Activated naive CD8-positive, alpha-beta T cell (primary cell): ENCODE data around the gene ANXA11.

Source experiments
- H3K27ac Mint-ChIP-seq: one replicate; pipeline ENCODE4 v1.8.0; 2021; ENCODE audit warnings: mixed read lengths
- H3K27me3 Mint-ChIP-seq: one replicate; pipeline ENCODE4 v1.8.0; 2021; ENCODE audit warnings: mixed read lengths
- H3K36me3 Mint-ChIP-seq: one replicate; pipeline ENCODE4 v1.8.0; 2021; ENCODE audit warnings: mixed read lengths
- H3K4me1 Mint-ChIP-seq: one replicate; pipeline ENCODE4 v1.8.0; 2021; ENCODE audit warnings: low read depth, mixed read lengths
- H3K4me3 Mint-ChIP-seq: one replicate; pipeline ENCODE4 v1.8.0; 2021; ENCODE audit warnings: mild to moderate bottlenecking, mixed read lengths
- H3K9me3 Mint-ChIP-seq: one replicate; pipeline ENCODE4 v1.8.0; 2021; ENCODE audit warnings: low read depth, mixed read lengths

Gene ANXA11

DNA sequence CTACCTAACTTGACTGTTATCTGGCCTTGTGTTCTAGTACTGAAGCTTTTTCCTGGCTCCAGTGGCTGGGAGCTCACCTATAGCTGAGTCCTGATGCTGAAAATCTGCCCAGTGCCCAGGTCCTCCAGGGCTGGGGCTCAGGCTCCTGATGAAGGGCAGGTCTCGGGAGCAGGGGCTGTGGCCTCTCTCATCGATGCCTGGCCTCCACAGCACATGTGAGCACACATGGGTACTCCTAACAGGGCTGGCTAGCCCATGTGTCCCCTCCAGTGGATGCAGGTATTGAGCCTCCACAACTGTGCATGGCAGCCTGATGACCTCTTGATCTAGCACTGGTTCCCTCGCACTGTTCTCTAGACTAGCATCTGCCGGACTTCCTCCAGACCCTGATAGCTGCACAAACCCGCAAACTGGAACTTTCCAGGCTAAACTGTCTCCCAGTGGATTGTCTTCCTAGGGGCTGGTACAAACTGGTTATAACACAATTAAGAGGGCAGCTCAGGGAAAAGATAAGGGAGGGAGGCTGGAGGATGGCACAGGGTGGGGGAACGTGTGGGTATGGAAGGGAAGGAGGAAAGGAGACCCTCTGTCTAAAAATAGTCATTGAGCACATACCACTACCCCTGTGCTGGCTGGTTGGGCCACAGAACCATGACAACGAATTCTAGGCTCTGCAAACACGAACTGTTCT, 37.7 kb downstream of the ANXA11 start:
- no peak overlapping the region for H3K27ac Mint-ChIP-seq
- H3K27me3 Mint-ChIP-seq, result no peaks in the 10 kb centered on the region
- no peaks in the 10 kb centered on the region for H3K36me3 Mint-ChIP-seq
- H3K9me3 Mint-ChIP-seq, result no peaks in the 10 kb centered on the region
- H3K4me1 Mint-ChIP-seq, result peaks cover 6% of the 10 kb centered on the region
- no peak overlapping the region for H3K4me3 Mint-ChIP-seq

DNA sequence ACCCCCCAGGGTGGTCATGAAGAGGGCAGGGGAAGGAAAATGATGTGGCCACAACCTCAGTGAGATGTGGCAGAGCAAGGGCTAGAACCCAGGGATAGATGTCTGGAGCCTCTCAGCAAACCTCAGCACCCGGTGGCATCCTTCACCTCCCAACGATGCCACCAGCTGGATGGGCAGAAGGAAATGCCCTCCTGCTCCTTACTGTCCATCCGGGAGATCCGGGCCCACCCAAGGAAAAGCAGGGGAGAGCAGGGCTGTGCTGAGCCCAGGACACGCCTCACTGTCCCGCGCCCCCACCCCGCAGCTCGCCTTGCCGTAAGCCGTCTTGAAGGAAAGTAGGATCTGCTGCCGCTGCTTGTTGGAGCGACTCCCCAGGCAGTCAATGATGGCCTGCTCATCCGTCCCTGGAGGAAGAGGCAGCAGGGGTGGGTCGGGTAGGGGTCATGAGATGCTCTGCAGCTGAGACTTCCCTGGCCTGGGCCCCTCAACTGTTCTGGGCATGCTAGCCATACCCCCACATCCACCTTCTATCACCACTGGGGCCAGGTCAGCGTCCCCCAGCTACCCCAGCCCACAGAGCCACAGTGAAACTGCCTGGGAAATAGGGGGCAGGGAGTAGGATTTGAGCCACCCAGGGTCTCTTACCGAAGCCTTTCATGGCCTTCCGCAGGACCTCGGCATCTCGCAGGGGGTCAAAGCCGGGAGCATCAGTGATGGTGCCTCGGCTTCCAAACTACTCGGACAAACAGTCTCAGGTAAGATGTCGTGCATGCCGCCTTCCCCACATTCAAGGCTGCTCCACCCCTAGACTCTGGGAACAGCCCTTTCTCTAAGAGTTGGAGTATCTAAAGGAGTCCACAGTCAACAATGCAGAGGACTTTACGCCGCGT, 38.5 kb downstream of the ANXA11 start:
- Mint-ChIP-seq H3K36me3 (no peaks in the 10 kb centered on the region), H3K4me3 (no peak overlapping the region), H3K27ac (no peak overlapping the region)

DNA sequence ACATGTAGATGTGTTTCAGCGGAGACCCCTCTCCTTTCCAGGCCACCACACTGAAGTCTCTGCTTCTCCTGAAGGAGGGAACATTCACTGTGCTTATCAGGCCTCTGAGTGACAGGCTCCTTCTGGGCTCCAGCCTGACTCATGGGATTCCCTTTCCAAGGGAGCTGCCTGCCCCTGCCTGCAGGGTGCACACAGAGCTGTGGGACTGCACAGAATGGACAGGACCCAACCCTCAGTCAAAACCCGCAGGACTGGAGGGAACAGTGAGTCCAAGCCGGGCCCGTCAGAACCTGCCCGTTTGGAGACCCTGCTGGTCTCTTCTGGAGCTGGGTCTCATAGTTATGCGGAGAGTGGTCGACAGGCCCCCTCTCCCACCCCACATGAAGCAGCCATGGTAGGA, 40.2 kb downstream of the ANXA11 start:
- peak overlapping the region; percentile 67 for H3K27ac Mint-ChIP-seq
- H3K4me3 Mint-ChIP-seq, result no peak overlapping the region
- H3K9me3 Mint-ChIP-seq, result no peaks in the 10 kb centered on the region
- H3K27me3 Mint-ChIP-seq, result no peaks in the 10 kb centered on the region
- H3K4me1 Mint-ChIP-seq, result peaks cover 5% of the 10 kb centered on the region
- no peaks in the 10 kb centered on the region for H3K36me3 Mint-ChIP-seq

More for the DNA sequence above, 38.5 kb downstream of the ANXA11 start:
- no peaks in the 10 kb centered on the region for H3K27me3 Mint-ChIP-seq
- H3K4me1 Mint-ChIP-seq, result peaks cover 3% of the 10 kb centered on the region
- no peaks in the 10 kb centered on the region for H3K9me3 Mint-ChIP-seq

DNA sequence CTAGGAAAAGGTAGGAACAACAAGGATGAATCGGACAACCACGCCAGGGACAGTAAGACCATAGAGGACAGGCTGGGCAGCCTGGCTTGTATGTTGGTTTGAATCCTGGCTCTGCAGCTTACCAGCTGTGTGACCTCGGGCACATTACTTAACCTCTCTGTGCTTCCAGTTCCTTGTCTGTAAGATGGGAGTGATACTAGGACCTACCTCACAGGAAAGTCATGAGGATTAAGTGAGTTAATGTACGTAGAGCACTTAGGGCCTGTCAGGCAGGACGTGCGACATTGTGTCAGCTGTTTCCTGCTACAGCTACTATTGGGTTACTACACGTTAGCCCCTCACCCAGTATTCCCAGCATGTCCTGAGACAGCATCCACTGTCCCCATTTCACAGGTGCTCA, 40.7 kb downstream of the ANXA11 start:
- no peaks in the 10 kb centered on the region for H3K9me3 Mint-ChIP-seq
- H3K4me3 Mint-ChIP-seq, result no peak overlapping the region
- H3K27ac Mint-ChIP-seq, result peak overlapping the region; percentile 69
- H3K4me1 Mint-ChIP-seq, result peaks cover 5% of the 10 kb centered on the region
- H3K27me3 Mint-ChIP-seq, result no peaks in the 10 kb centered on the region
- no peaks in the 10 kb centered on the region for H3K36me3 Mint-ChIP-seq

DNA sequence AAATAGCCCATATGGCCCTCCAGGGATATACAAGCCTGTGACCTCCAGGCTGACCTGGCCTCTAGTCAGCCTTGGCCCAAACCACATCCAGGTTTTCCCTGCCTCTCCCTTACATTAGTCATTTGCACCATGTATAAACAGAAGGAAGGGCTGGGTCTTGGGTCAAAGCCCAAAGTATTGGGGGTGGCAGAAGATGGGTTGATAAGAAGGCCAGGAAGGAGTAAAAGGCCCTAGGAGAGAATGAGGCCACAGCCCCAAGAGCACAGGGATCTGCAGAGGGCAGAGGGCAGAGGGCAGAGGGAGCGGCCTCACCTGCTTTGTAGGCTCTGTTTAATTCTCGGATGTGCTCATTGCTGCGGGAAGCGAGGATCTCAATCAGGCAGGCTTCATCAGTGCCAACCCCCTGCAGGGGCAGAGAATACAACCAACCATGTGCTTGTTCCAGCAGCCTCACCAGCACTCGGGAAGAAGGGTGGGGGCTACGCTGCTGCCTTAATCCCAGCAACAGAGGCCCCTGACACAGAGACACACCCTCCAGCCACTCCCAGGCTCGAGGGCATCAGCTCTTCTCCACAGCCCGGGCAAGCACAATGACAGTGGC, 41.5 kb downstream of the ANXA11 start:
- Mint-ChIP-seq H3K9me3 (no peaks in the 10 kb centered on the region), H3K27me3 (no peaks in the 10 kb centered on the region), H3K4me1 (peaks cover 5% of the 10 kb centered on the region), H3K36me3 (no peaks in the 10 kb centered on the region), H3K27ac (peak overlapping the region; percentile 69), H3K4me3 (no peak overlapping the region)

DNA sequence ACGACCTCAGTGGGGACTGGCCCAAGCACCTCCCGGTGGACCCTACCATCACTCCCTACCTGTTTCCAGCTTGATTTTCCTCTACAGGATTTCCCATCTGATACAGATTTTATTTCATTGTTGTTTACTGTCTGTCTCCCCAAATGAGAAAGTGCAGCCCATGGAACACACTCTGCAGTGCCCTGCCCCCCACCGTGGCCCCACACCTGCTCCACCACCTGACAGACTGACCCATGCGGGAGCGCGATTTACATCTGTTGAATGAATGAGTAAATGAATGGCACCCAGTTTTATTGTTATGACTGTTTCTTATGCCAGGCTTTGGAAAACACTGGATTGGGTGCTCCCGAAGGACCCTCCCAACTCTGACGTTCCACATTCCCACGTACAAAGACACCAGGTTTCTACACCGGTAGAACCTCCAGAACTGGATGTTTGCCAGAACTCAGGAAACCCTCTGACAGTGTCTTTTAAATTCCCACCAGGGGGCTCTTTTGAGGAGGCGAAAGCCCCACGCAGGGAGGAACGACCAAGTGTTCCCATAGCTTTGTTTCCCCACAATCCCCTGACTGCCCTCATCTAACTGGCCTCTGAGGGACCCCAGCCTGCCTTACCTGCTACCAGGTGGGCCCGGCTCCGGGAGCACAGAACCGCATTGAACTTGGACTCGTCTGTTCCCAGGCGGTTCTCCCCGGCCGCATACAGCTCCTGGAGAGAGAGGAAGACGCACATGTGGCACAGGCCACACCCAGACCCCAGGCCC, 43.8 kb downstream of the ANXA11 start:
- H3K4me3 Mint-ChIP-seq, result no peak overlapping the region
- peaks cover 11% of the 10 kb centered on the region for H3K4me1 Mint-ChIP-seq
- no peaks in the 10 kb centered on the region for H3K36me3 Mint-ChIP-seq
- peak overlapping the region; percentile 41 for H3K27ac Mint-ChIP-seq
- no peaks in the 10 kb centered on the region for H3K27me3 Mint-ChIP-seq
- no peaks in the 10 kb centered on the region for H3K9me3 Mint-ChIP-seq

DNA sequence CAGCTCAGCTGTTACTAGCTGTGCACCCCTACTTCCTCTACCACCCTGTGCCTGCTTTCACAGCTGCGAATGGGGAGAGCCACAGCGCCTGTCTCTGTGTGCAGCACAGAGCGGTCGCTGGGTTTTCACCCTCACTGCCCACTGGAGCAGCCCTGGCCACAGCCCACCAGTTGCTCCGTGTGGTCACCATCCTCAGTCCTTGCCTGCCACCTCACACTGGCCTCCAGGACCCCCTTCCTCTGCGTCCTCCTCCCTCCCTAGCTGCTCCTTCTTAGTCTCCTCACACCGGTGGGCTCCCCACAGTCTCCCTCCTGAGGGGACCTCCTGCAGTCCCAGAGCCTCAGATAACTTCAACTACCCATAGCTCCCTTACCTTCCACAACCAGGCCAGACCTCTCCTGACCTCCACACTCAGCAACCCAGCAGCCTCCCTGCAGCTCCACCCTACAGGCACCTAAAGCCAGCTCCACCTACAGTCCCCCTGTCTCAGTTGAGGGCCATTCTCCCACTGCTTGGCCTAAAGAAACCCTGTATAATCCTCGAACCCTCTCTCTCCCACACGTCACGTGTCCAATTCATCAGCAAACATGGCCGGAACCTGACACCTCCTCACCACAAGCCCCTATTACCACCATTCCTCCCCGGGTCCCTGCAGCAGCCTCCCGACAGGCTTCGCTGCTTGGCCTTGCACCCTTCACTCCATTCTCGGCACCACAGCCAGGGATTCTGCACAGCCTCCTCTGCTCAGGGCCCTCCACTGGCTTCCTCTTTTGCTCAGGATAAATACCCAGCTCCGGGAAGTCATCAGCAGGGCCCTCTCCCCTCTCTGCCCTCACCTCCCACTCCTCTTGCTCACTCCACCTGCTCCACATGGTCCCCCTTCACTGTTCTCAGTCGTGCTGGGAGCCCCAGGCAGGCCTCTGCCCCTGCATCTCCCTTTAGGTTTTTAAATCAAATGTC, 44.7 kb downstream of the ANXA11 start:
- H3K36me3 Mint-ChIP-seq, result no peaks in the 10 kb centered on the region
- H3K27me3 Mint-ChIP-seq, result no peaks in the 10 kb centered on the region
- H3K4me3 Mint-ChIP-seq, result no peak overlapping the region
- H3K9me3 Mint-ChIP-seq, result no peaks in the 10 kb centered on the region
- H3K27ac Mint-ChIP-seq, result peak overlapping the region; percentile 66
- peaks cover 13% of the 10 kb centered on the region for H3K4me1 Mint-ChIP-seq

DNA sequence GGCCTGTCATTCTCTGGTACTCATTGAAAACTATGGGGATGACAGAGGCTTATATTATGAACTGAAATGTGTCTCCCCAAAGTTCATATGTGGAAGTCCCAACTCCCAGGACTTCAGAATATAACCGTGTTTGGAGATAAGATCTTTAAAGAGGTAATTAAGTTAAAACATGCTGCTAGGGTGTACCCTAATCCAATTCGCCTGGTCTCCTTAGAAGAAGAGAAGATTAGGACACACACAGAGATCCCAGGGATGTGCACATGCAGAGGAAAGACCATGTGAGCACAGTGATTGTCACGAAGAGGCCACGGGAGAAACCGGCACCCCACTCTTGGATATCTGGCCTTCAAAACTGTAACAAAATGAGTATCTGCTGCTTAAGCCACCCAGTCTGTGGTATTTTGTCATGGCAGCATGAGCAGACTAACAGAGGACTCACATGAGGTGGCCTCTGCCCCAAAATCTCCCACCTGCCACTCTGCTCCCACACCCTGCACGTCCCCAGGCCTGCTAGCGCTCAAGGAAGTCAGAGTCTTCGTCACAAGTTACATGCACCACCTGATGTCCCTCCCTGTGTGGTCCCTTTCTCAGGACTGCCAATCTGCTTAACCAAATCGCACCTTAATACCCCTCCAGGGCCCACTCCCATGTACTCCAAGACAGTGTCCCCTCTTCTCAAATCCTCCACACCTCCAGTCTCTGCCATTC, 46.0 kb downstream of the ANXA11 start:
- peak overlapping the region; percentile 58 for H3K27ac Mint-ChIP-seq
- H3K4me1 Mint-ChIP-seq, result peaks cover 16% of the 10 kb centered on the region
- H3K9me3 Mint-ChIP-seq, result no peaks in the 10 kb centered on the region
- no peak overlapping the region for H3K4me3 Mint-ChIP-seq
- H3K36me3 Mint-ChIP-seq, result peaks cover 3% of the 10 kb centered on the region
- no peaks in the 10 kb centered on the region for H3K27me3 Mint-ChIP-seq

DNA sequence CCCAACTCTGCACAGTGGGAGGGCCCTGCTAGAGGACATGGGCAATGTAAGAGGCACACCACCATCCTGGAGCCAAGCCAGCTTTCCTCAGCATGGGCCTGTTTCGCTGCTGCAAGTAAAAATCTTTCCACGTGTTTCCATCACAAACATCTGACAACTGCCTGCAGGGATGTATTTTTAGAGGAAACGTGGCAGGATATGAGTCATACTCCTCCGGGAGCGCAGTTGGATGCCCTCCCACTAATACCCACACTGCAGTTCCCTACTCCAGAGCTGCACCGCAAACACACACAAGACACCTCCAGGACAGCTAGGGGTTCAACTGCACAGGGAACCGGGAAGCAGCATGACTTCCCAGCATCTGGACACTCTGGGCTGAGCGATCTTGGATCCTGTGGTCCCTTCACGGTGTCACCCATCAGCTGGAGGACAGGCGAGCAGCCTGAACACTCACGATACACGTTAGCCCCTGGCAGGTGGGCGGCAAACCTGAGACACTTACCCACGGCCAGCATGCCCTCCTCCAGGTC, 46.7 kb downstream of the ANXA11 start:
- Mint-ChIP-seq H3K36me3 (peaks cover 3% of the 10 kb centered on the region), H3K4me3 (no peak overlapping the region), H3K9me3 (no peaks in the 10 kb centered on the region), H3K27me3 (no peaks in the 10 kb centered on the region), H3K4me1 (peaks cover 16% of the 10 kb centered on the region), H3K27ac (peak overlapping the region; percentile 64)

DNA sequence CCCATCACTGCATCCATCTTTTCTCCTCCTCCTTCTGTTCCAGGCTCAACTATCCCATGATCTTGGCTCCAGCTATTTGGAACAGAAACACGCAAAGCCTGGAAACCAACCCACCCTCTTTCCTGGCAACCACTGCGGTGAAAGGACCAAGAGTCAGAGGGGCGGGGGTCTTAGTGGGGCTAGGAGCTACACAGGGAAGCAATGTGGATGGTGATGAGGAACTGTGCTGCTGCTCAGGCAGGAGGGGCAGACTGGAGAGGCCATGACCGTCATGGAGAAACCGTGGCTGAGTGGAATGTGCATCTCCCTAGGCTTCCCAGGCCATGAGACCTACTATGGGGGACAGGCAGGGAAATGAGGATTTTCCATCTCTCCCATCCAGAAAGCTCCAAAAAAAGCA, 47.2 kb downstream of the ANXA11 start:
- Mint-ChIP-seq H3K4me1 (peaks cover 17% of the 10 kb centered on the region), H3K36me3 (peaks cover 6% of the 10 kb centered on the region), H3K27ac (peak overlapping the region; percentile 64), H3K4me3 (no peak overlapping the region), H3K9me3 (no peaks in the 10 kb centered on the region), H3K27me3 (no peaks in the 10 kb centered on the region)

DNA sequence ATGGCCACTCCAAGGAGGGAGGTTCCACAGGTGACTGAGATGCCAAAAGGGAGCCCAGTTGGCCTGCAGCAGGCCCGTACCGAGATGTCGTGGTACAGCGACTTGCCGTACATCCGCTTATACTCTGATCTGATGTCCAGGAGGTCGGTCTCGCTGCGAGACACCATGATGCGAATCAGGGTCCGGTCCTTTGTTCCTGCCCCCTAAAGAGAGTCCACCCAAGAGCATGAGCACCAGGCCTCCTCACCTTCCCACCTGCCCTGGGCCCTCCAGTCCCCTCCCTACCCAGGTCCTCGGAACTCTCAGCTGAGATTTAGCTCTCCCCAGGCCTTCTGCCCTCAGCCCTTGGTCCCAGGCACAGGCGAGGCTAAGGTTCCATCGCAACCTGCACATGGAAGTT, 47.8 kb downstream of the ANXA11 start:
- Mint-ChIP-seq H3K4me3 (no peak overlapping the region), H3K9me3 (no peaks in the 10 kb centered on the region), H3K27me3 (no peaks in the 10 kb centered on the region), H3K36me3 (peaks cover 9% of the 10 kb centered on the region), H3K27ac (no peak overlapping the region), H3K4me1 (peaks cover 19% of the 10 kb centered on the region)

DNA sequence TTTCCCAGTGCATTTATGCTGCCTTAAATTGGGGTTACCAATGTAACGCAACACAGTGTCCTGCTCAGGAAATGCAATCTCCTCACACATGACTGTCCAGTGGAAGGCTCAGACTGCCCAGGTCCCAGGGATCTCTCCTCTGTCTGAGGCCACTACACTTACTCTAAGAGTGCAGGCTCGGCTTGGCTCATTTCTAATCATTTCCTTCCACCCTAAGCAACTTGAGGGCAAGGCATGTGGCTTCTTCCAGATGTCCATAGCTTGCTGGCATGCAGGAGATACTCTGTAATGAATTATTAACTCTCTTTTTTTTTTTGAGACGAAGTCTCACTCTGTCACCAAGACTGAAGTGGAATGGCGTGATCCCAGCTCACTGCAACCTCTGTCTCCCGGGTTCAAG, 49.1 kb downstream of the ANXA11 start:
- H3K36me3 Mint-ChIP-seq, result peaks cover 16% of the 10 kb centered on the region
- no peaks in the 10 kb centered on the region for H3K9me3 Mint-ChIP-seq
- peak overlapping the region; percentile 59 for H3K27ac Mint-ChIP-seq
- peaks cover 21% of the 10 kb centered on the region for H3K4me1 Mint-ChIP-seq
- no peaks in the 10 kb centered on the region for H3K27me3 Mint-ChIP-seq
- H3K4me3 Mint-ChIP-seq, result no peak overlapping the region

DNA sequence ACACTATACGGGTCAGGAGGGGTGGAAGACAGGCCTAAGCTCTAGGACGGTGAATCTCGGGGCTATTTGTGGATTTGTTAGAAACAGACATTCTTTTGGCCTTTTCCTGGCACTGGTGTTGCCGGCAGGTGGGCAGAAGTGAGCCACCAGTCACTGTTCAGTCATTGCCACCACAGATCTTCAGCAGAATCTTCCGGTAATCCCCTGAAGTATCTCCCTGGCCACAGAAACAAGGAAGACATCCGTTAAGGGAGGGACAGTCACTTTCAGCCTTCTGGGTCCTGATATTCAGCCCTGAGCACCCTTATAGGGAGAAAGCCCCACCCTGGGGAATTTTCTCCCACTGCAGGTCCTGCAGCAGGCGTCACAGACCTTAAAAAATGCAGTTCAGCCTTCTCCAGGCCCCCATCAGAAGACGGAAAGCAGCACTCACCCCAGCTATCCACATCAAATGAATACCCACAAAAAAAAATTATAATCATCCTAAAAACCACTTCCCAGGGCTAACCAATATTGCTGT, 49.6 kb downstream of the ANXA11 start:
- no peak overlapping the region for H3K4me3 Mint-ChIP-seq

More for the DNA sequence above, 49.6 kb downstream of the ANXA11 start:
- H3K36me3 Mint-ChIP-seq, result peaks cover 21% of the 10 kb centered on the region
- no peaks in the 10 kb centered on the region for H3K27me3 Mint-ChIP-seq
- H3K9me3 Mint-ChIP-seq, result no peaks in the 10 kb centered on the region
- peaks cover 21% of the 10 kb centered on the region for H3K4me1 Mint-ChIP-seq
- H3K27ac Mint-ChIP-seq, result peak overlapping the region; percentile 59
